Activated CD4-positive, alpha-beta T cell treated with anti-CD3 and anti-CD28 coated beads, Interleukin-2, amount 50 U/mL, for 4 hours (primary cell): ENCODE data around the gene NRXN3.

Source experiments
- DNase-seq, 2 experiments: peaks; one replicate each; pipeline ENCODE4 v3.0.0-alpha.2; 2020

Gene NRXN3

GRCh38 chr14:78248501-78249090 is 78.4 kb downstream of the NRXN3 start:
- no peak for DNase-seq

DNA sequence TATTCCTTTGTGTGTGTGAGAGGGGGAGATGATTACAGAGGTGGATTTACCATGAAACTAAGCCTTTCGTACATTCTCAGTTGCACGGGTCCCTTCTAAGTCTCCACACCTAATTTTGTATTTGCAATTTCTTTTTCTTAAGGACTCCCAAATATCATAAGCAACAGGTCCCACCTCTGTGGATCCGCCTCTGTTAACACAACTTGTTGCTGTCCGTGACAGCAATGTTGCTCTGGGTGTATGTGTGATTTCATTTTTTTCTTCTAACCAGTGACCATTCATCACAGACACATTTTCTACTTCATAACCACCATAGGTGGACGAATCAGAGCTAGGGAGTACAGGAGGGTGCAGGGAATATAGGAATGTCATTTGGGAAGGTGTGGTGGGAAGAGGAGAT is 81.1 kb downstream of the NRXN3 start:
- DNase-seq: no peak

DNA sequence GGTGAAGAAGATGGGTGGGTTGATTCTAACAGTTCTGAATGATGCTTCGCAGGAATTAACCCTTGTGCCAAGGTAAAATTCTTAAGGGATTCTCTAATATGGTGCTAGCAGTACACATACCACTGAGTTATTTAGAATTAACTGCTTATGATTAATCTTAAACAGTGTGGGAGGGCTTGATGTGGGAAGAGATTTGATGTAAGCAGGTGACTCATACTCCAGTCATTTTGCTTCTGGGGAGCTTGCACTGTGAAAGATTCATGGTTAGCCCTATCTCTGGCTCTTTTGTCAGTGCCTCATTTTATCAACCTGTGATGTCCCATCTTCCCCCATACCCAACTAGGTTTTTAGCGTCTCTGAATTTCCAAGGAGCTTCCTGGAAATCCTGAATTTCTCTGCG is 83.8 kb downstream of the NRXN3 start:
- no peak for DNase-seq

GRCh38 chr14:78254911-78255461 is 84.8 kb downstream of the NRXN3 start:
- no peak for DNase-seq

DNA sequence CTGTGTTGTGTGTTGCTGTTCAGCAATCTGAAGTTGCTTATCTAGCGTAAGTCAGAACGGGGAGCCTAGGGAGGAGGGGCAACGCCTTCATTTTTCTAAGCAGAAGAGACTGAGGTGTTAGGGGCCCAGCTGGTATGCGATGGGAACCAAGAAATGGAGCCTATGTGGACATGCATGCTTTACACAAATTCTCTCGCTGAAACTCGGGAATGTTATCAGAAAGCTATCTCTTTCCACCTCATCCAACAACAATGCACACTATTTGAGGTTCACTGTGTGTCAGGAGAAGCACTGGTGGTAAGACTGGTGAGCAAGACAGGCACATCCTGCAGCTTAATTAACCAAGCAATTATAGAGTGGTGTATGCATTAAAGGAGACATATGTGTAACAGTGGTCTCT is 89.7 kb downstream of the NRXN3 start:
- no peak for DNase-seq

- DNase-seq: no peak
These were observed 108.5 kb downstream of the NRXN3 start for GRCh38 chr14:78278464-78279250.

GRCh38 chr14:78282437-78282836 is 112.3 kb downstream of the NRXN3 start:
- DNase-seq: no peak

DNA sequence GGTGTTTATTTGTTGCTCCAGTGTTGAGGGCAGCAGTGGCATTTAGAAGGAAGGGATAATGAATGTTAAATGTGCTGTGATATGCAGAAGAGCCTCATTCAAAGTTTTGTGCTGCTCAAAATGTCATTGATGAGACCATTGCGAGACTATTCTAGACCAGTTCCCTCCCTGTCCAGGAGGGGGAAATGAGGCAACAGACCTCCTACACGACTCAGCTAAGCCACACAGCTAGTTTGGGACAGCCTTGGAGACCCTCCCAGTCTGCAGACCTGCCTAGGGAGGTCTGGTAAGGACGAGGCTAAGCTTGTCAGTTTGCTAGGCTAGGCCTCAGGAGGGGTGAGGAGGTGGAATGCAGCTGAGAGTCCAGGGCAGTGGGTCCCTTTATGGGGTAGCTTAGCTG is 116.0 kb downstream of the NRXN3 start:
- DNase-seq: no peak

DNA sequence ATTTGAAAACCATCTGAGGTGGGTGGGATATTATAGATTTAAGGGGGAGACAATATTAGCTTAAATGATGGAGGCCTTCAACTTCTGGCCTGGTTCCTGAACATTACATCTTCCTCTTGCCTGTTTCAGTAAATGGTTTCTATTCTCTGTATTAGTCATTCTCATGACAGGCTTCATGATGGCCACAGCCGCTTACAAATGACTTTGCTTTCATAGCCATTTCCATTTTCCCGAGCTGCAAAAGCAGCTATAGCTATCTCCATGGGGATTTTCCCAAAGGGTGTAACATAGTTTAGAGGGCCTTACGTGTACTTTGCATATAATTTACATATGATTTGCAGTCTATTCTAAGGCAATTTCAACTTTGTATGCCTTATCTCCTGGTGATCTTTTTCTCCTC is 121.8 kb downstream of the NRXN3 start:
- no peak for DNase-seq

- DNase-seq: no peak
These were observed 127.7 kb downstream of the NRXN3 start for GRCh38 chr14:78297858-78298257.

DNA sequence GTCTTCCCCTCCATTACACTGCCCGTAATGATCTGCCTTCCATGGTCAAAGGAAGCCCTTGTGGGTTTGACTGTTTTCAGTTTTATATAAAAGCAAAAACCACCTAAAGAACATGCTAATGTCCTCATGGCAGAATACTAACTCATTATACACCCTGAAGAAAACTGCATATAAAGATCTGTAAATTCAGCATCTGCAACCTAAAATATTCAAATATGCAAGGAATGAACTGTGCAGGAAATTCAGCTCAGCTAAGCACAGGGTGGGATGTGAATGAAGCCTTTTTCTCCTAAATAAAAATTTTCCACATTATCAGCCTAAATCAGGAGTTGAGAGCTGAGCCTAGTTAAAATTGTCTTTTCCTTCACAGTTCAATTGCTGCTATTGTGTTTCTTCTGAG is 128.1 kb downstream of the NRXN3 start:
- DNase-seq: no peak

DNA sequence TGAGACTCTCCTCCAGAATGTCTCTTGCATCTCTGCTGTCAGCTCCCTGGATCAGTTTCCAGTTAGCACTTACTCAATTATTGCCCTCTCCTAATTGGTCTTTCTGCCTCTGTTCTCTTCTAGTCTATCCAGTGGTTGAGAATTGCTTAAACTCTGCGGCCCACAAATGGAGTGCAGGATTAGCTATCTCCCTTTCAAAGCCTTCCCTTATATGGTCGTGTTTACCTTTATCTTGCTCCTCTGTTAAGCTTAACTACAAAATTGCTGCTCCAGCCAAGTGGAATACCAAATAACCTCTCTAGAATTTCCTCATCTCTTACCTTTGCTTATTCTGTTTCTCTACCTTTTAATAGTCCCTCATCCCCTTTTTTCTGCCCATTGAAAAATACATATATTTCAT is 132.7 kb downstream of the NRXN3 start:
- no peak for DNase-seq

GRCh38 chr14:78307671-78308070 is 137.5 kb downstream of the NRXN3 start:
- DNase-seq: no peak

GRCh38 chr14:78308079-78308478 is 137.9 kb downstream of the NRXN3 start:
- DNase-seq: no peak

- DNase-seq: no peak
These were observed 140.1 kb downstream of the NRXN3 start for GRCh38 chr14:78310272-78310671.

GRCh38 chr14:78313499-78313898 is 143.3 kb downstream of the NRXN3 start:
- no peak for DNase-seq

DNA sequence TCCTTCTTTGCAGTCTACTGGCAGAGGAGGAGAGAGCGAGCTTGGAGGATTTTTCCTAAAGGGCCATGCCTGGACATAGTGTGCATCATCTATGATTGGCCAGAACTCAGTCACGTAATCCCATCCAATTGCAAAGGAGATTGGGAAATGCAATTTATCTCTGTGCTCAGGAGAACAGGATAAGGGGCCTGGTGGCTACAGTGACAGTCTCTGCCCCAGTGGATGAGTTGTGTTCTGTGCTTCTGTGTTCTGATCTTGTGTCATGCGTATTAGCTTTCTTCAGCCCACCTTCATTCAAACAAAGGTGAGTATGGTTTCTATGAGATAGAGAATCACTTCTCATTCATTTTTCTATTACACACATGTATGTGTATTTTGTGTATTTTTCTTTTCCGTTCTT is 144.3 kb downstream of the NRXN3 start:
- DNase-seq: no peak

DNA sequence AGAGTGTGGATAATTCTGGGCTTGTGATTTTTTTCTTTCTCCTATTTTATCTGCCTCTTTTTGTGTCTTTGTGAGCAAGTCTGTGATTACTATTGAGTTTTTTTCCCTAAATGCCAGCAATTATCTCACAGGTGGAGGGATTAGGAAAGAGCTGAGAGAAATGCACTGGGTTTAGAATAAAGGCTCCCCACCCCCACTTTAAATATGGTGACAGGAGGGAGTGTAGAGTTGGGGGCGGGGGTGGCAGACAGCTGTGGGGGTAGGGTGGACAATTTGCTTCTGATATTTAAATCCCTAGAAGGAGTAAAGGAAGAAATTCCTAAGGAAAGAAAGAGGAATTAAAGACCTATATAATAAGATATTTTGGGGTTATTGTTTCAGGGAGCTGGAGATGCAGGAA is 145.9 kb downstream of the NRXN3 start:
- no peak for DNase-seq

GRCh38 chr14:78316786-78317185 is 146.6 kb downstream of the NRXN3 start:
- DNase-seq: no peak

GRCh38 chr14:78319406-78319805 is 149.2 kb downstream of the NRXN3 start:
- no peak for DNase-seq

GRCh38 chr14:78319887-78320635 is 149.9 kb downstream of the NRXN3 start:
- no peak for DNase-seq

GRCh38 chr14:78324353-78324752 is 154.2 kb downstream of the NRXN3 start:
- no peak for DNase-seq

DNA sequence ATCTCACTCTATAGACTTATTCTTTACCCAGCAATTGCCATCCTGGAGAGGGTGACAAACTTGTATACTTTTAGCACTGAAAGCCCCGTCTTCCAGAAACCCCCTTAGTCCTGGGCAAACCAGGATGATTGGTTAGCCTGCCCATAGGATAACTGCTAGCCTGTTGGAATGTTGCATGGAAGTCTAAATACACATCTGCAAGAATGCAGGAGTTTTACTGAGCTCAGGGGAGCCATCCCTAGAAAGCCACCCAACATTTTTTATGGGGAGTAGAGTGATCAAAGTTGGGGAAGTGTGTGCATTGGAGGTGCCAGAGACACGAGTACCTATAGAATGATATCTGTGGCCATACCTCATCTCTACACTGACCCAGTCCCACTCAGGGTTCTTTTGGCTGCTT is 155.7 kb downstream of the NRXN3 start:
- DNase-seq: no peak
